HG03520 (cell line): ENCODE data around the gene SYNGR4.

ENCODE experiments used
- ATAC-seq: cut with Tn5 transposase; IDR thresholded peaks from one replicate; pipeline ENCODE4 v1.9.1; 2021; ENCODE audit warnings: mild to moderate bottlenecking, moderate library complexity; ENCODE audit not compliant: unreplicated experiment

SYNGR4 gene

DNA sequence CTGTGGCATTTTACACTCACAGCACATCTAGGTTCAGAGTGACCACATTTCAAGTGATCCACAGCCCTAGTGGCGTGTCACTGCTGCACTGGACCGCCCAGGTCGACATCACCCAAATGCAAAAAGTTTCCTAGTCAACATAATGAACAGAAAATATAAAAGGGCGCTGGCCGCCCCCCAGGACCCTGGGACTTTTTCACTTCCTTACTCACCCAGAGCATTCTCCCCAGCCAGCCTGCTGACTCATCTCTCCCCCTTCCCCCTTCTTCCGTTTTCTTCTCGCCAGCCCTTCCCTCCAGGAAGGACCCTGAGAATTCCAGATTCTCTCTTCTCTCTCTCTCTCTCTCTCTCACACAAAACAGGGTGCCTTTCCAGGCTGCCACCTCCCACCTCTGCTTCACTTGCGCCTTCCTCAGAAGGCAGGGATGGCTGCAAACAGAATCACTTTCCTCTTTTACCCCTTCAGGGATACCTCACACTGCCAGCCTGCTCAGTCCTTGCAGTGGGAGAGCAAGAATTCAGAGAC is 60.6 kb downstream of the SYNGR4 start:
- no peak for ATAC-seq
